Epithelial cell of esophagus (primary cell): Measurements from ENCODE around the gene RPL19.

Experiments
- DNase-seq: peaks from one replicate; pipeline ENCODE4 v3.0.0; 2010; ENCODE audit warnings: low read depth
- H3K4me3 ChIP-seq: 2 replicates; pipeline ENCODE4 v1.5.1; 2011; ENCODE audit warnings: mild to moderate bottlenecking, low read length, control low read depth
- CTCF ChIP-seq: IDR thresholded peaks from 2 replicates; pipeline ENCODE4 v1.5.1; 2011; ENCODE audit warnings: low read depth, mild to moderate bottlenecking, low read length, control low read depth, inconsistent platforms; ENCODE audit not compliant: insufficient read depth; ENCODE audit errors: missing control alignments

RPL19 gene

GRCh38 chr17:39192901-39193300 is 7.2 kb upstream of the RPL19 start:
- DNase-seq: no peak
- no peak overlapping the region for H3K4me3 ChIP-seq
- no peak for TF ChIP-seq CTCF

GRCh38 chr17:39193346-39193745 is 6.7 kb upstream of the RPL19 start:
- DNase-seq: no peak
- H3K4me3 ChIP-seq: no peak overlapping the region
- no peak for TF ChIP-seq CTCF

- peak; percentile 26 for TF ChIP-seq CTCF
- H3K4me3 ChIP-seq: no peak overlapping the region
- DNase-seq: no peak
Observed at GRCh38 chr17:39194089-39194984, 5.7 kb upstream of the RPL19 start.

- H3K4me3 ChIP-seq: no peak overlapping the region
- no peak for DNase-seq
- no peak for TF ChIP-seq CTCF
Observed at GRCh38 chr17:39194985-39195524, 5.0 kb upstream of the RPL19 start.

GRCh38 chr17:39195568-39196160 is 4.4 kb upstream of the RPL19 start:
- DNase-seq: peak; percentile 51
- no peak for TF ChIP-seq CTCF
- no peak overlapping the region for H3K4me3 ChIP-seq

- peak overlapping the region; percentile 62 for H3K4me3 ChIP-seq
- no peak for TF ChIP-seq CTCF
- DNase-seq: no peak
Observed at GRCh38 chr17:39196241-39196807, 3.8 kb upstream of the RPL19 start.
